Effector memory CD8-positive, alpha-beta T cell (primary cell): ENCODE data around the gene EPHA8.

Source experiments
- ATAC-seq: fragments of 150-1000 bp; cut with Tn5 transposase; replicated peaks from 2 replicates; pipeline ENCODE4 v1.10.0; 2021; ENCODE audit warnings: mild to moderate bottlenecking, moderate library complexity
- DNase-seq, 3 experiments: peaks; one replicate each; pipeline ENCODE4 v3.0.0; 2021
- H3K27ac Mint-ChIP-seq, 2 donors: one replicate each; pipeline ENCODE4 v1.8.0; 2022; ENCODE audit warnings: mild to moderate bottlenecking in 2 of 2, mixed read lengths in 2 of 2, moderate library complexity in 2 of 2
- H3K27me3 Mint-ChIP-seq, 2 donors: one replicate each; pipeline ENCODE4 v1.8.0; 2022; ENCODE audit warnings: mixed read lengths in 2 of 2
- H3K36me3 Mint-ChIP-seq: one replicate; pipeline ENCODE4 v1.8.0; 2022; ENCODE audit warnings: mild to moderate bottlenecking, moderate library complexity, mixed read lengths; ENCODE audit not compliant: insufficient read depth
- H3K4me1 Mint-ChIP-seq, 2 donors: one replicate each; pipeline ENCODE4 v1.8.0; 2022; ENCODE audit warnings: low read depth in 2 of 2, mixed read lengths in 2 of 2
- H3K4me3 Mint-ChIP-seq, 2 donors: one replicate each; pipeline ENCODE4 v1.8.0; 2022; ENCODE audit warnings: mild to moderate bottlenecking in 2 of 2, mixed read lengths in 2 of 2, moderate library complexity in 2 of 2
- H3K9me3 Mint-ChIP-seq, 2 donors: one replicate each; pipeline ENCODE4 v1.8.0; 2022; ENCODE audit warnings: mixed read lengths in 2 of 2

Gene EPHA8

DNA sequence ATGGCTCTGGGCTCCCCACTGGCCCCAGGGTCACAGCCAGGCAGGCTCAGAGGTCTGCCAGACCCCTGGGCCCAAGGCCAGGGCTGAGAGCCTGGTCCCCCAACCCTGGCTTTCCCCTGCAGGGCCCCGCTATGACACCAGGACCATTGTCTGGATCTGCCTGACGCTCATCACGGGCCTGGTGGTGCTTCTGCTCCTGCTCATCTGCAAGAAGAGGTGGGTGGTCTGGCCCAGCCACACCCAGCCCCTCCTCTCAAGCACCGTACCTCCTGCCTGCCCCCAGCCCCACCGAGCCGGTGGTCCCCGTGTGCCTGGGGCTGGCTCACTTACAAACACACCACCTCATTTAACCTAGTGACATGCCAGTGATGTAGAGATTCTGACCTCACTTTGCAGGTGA lies 31.8 kb downstream of the EPHA8 start:
- no peaks in the 10 kb centered on the region for H3K4me1 Mint-ChIP-seq
- no peak overlapping the region for H3K27ac Mint-ChIP-seq
- no peaks in the 10 kb centered on the region for H3K36me3 Mint-ChIP-seq
- no peaks in the 10 kb centered on the region for H3K9me3 Mint-ChIP-seq
- DNase-seq (no peak), ATAC-seq (no peak)
- H3K27me3 Mint-ChIP-seq = peaks cover 44 to 86% of the 10 kb centered on the region in 2 donors
- no peak overlapping the region for H3K4me3 Mint-ChIP-seq

DNA sequence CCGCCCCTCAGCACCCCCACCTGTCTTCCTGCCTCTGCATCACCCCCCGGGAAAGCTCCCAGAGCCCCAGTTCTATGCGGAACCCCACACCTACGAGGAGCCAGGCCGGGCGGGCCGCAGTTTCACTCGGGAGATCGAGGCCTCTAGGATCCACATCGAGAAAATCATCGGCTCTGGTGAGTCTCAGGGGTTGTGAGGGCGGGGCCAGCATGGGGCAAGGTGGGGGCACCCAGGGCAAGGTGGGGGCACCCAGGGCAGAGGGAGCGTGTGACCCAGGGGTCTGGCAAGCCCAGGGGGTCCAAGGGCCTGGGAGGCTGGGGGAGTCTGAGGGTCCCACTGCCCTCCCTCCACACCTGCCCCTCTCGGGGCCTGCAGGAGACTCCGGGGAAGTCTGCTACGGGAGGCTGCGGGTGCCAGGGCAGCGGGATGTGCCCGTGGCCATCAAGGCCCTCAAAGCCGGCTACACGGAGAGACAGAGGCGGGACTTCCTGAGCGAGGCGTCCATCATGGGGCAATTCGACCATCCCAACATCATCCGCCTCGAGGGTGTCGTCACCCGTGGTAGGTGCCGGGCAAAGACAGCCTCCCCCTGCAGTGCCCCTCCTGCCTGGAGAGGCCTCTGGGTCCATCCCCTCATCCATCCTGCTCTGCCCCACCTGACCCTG lies 34.1 kb downstream of the EPHA8 start:
- DNase-seq = no peak
- ATAC-seq = no peak

DNA sequence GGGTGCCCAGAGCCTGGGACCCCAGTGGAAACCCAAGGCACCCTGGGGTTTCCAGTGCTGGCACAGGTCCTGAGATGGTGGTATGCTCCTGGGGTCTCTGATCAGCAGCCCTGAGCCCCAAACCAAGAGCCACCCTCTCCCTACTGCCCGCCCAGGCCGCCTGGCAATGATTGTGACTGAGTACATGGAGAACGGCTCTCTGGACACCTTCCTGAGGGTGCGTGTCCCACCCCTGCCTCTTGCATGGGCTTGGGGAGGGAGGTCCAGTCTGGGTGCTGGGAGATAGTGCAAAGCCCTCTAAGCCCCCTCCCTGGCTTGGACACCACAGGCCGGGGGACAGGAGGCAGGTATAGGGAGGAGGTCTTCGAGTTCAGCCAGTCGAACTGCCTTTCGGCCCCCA lies 34.7 kb downstream of the EPHA8 start:
- peaks cover 21 to 80% of the 10 kb centered on the region in 2 donors for H3K27me3 Mint-ChIP-seq
- no peak overlapping the region for H3K4me3 Mint-ChIP-seq
- DNase-seq (no peak), ATAC-seq (no peak)
- H3K36me3 Mint-ChIP-seq = no peaks in the 10 kb centered on the region
- no peak overlapping the region for H3K27ac Mint-ChIP-seq
- no peaks in the 10 kb centered on the region for H3K4me1 Mint-ChIP-seq
- no peaks in the 10 kb centered on the region for H3K9me3 Mint-ChIP-seq

More for the DNA sequence above, 34.1 kb downstream of the EPHA8 start:
- Mint-ChIP-seq H3K27ac (no peak overlapping the region), H3K36me3 (no peaks in the 10 kb centered on the region), H3K9me3 (no peaks in the 10 kb centered on the region), H3K4me3 (no peak overlapping the region), H3K4me1 (no peaks in the 10 kb centered on the region), H3K27me3 (peaks cover 24 to 80% of the 10 kb centered on the region in 2 donors)

DNA sequence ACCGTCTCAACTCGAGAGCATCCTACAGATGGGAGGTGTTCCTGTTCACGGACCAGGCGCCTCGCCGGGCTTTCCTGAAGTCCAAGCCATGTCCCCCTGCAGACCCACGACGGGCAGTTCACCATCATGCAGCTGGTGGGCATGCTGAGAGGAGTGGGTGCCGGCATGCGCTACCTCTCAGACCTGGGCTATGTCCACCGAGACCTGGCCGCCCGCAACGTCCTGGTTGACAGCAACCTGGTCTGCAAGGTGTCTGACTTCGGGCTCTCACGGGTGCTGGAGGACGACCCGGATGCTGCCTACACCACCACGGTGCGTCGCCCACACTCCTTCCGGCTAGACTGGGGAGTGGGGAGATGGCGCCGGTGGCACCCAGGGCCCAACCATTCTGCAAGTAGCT lies 35.4 kb downstream of the EPHA8 start:
- H3K27me3 Mint-ChIP-seq = peaks cover 23 to 84% of the 10 kb centered on the region in 2 donors
- ATAC-seq (no peak), DNase-seq (no peak)
- no peak overlapping the region for H3K27ac Mint-ChIP-seq
- no peak overlapping the region for H3K4me3 Mint-ChIP-seq
- H3K9me3 Mint-ChIP-seq = no peaks in the 10 kb centered on the region
- no peaks in the 10 kb centered on the region for H3K36me3 Mint-ChIP-seq
- no peaks in the 10 kb centered on the region for H3K4me1 Mint-ChIP-seq

DNA sequence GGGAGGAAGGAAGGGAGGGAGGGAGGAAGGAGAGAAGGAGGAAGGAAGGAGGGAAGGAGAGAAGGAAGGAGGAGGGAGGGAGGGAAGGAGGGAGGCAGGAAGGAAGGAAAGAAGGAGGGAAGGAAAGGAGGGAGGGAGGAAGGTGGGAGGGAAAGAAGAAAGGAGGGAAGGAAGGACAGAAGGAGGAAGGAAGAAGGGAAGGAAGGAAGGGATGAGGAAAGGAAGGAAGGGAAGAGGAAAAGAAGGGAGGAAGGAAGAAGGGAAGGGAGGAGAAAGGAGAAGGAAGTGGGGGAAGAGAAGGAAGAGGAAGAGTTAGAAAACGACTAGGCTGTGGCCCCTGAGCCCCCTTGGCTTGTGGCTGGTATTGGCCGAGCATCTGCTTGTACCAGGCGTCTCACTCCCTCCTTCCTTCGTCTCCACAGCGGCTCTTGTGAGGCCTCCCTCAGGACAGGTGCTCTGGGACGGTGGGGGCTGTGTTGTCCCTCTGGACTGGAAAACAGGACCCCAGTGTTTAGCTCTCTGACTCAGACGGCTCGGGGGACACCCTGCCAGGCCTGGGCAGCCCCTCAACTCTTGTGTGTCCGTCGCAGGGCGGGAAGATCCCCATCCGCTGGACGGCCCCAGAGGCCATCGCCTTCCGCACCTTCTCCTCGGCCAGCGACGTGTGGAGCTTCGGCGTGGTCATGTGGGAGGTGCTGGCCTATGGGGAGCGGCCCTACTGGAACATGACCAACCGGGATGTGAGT lies 37.0 kb downstream of the EPHA8 start:
- Mint-ChIP-seq H3K36me3 (no peaks in the 10 kb centered on the region), H3K4me3 (no peak overlapping the region), H3K27me3 (peaks cover 37 to 86% of the 10 kb centered on the region in 2 donors), H3K27ac (no peak overlapping the region), H3K4me1 (no peaks in the 10 kb centered on the region), H3K9me3 (no peaks in the 10 kb centered on the region)
- ATAC-seq (no peak), DNase-seq (no peak)

DNA sequence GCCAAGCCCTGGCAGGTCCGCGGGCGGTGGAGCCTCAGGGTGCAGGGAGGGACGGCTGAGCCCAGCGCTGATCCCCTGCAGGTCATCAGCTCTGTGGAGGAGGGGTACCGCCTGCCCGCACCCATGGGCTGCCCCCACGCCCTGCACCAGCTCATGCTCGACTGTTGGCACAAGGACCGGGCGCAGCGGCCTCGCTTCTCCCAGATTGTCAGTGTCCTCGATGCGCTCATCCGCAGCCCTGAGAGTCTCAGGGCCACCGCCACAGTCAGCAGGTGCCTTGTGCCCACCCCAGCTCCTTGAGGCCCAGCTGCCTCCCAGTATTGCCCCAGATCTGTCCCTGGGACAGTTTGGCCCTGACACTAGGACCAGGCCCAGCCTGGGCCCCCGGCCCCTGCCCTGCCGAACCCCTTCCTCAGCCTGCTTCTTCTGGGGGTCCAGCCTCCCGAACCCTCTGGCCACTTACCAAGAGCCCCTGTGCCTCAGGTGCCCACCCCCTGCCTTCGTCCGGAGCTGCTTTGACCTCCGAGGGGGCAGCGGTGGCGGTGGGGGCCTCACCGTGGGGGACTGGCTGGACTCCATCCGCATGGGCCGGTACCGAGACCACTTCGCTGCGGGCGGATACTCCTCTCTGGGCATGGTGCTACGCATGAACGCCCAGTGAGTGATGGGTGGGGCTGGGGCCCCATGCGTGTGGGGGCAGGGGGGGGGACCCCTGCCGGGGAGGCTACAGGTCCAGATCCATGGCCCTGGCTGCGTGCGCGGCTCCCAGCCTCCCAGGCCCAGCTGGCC lies 37.7 kb downstream of the EPHA8 start:
- peaks cover 37 to 84% of the 10 kb centered on the region in 2 donors for H3K27me3 Mint-ChIP-seq
- no peaks in the 10 kb centered on the region for H3K36me3 Mint-ChIP-seq
- H3K4me3 Mint-ChIP-seq = no peak overlapping the region
- ATAC-seq (no peak), DNase-seq (no peak)
- no peaks in the 10 kb centered on the region for H3K4me1 Mint-ChIP-seq
- H3K9me3 Mint-ChIP-seq = no peaks in the 10 kb centered on the region
- no peak overlapping the region for H3K27ac Mint-ChIP-seq

DNA sequence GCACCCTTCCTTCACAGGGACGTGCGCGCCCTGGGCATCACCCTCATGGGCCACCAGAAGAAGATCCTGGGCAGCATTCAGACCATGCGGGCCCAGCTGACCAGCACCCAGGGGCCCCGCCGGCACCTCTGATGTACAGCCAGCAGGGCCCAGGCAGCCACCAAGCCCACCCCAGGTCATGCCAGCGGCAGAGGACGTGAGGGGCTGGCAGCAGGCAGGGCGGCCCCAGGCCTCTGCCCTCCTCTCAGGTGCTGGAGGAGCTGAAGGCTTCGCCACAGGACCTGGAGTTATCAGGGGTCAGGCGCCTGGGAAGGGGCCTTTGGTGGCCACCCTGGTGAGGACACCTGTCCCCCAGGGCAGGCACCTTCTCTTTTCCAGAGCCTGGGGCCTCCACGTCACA lies 38.3 kb downstream of the EPHA8 start:
- Mint-ChIP-seq H3K27ac (no peak overlapping the region), H3K4me1 (no peaks in the 10 kb centered on the region), H3K9me3 (no peaks in the 10 kb centered on the region), H3K36me3 (no peaks in the 10 kb centered on the region), H3K27me3 (peaks cover 37 to 83% of the 10 kb centered on the region in 2 donors), H3K4me3 (no peak overlapping the region)
- no peak for ATAC-seq
- DNase-seq = no peak

DNA sequence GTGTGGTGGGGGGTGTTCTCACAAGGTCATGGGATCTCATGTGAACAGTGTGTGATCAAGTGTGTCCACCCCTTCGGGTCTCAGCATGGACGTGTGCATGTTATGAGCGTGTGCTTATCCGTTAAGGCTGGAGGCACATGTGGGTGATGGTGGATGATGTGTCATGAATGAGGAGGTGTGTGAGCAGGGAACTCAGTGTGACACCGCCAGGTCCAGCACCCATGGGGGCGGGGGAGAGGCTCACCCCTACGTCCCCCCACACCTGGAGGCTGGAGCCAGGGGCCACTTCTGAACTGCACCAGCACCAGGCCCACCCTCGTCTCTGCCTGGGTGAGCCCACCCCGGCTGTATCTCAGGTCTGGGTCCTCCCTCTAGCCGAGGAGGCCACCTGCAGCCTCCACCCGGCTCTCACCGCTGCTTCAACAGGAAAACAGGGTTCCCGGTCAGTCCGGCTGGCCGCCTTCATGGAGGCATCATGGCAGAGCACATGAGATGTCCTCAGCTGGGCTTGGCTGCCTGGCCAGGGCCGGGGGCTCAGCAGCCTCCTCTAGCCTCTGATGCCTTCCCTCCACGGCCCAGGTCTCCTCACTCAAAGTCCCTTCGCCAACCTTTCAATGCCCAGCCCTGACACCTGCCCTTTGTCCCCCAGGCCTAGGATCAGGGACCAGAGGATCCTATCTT lies 38.9 kb downstream of the EPHA8 start:
- Mint-ChIP-seq H3K4me1 (no peaks in the 10 kb centered on the region), H3K27me3 (peaks cover 33 to 79% of the 10 kb centered on the region in 2 donors)

DNA sequence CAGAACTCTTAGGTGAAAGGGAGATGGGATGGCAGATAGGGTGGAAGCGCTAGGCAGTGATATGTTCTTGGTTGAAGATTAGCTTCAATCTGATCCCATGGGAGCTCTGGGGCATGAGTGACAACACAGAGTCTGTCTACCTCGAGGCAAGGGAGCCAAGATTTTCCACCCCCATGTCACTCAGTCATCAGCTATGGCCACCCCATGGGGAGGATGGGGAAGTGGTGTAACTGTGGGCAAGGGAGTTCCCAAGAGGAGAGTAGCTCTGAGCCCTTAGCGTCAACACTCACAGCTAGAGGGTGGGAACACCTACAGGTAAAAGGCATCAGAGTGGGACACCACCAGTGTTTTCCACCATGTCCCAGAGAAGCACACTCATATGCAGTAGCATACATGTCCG lies 42.9 kb downstream of the EPHA8 start:
- no peaks in the 10 kb centered on the region for H3K36me3 Mint-ChIP-seq
- no peak for DNase-seq
- no peaks in the 10 kb centered on the region for H3K9me3 Mint-ChIP-seq
- H3K27me3 Mint-ChIP-seq = peaks cover 57 to 87% of the 10 kb centered on the region in 2 donors
- ATAC-seq = no peak
- H3K27ac Mint-ChIP-seq = no peak overlapping the region
- no peak overlapping the region for H3K4me3 Mint-ChIP-seq
- no peaks in the 10 kb centered on the region for H3K4me1 Mint-ChIP-seq

More for the DNA sequence above, 38.9 kb downstream of the EPHA8 start:
- DNase-seq (no peak), ATAC-seq (no peak)
- H3K4me3 Mint-ChIP-seq = no peak overlapping the region
- H3K9me3 Mint-ChIP-seq = no peaks in the 10 kb centered on the region
- H3K36me3 Mint-ChIP-seq = no peaks in the 10 kb centered on the region
- no peak overlapping the region for H3K27ac Mint-ChIP-seq

DNA sequence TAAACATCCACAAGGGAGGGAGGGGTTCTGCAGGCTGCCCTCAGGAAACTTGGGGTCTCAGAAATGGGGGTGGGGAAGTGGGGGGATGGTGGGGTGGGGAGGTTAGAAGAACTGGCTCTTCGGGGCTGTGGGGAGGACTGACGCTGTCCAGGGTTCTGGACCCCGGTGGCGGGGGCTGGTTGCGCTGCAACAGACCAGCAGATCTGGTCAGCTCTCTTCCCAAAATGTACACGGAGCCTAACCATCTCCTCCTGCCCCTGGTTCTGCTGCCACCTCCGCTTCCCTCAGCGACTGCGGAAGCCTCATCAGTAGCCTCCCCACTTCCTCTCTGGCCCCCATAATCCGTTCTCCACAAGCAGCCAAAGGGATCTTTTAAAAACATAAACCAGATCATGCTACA lies 43.9 kb downstream of the EPHA8 start:
- no peaks in the 10 kb centered on the region for H3K4me1 Mint-ChIP-seq
- ATAC-seq (no peak), DNase-seq (no peak)
- H3K36me3 Mint-ChIP-seq = no peaks in the 10 kb centered on the region
- H3K4me3 Mint-ChIP-seq = no peak overlapping the region
- H3K9me3 Mint-ChIP-seq = no peaks in the 10 kb centered on the region
- no peak overlapping the region for H3K27ac Mint-ChIP-seq
- peaks cover 66 to 91% of the 10 kb centered on the region in 2 donors for H3K27me3 Mint-ChIP-seq

DNA sequence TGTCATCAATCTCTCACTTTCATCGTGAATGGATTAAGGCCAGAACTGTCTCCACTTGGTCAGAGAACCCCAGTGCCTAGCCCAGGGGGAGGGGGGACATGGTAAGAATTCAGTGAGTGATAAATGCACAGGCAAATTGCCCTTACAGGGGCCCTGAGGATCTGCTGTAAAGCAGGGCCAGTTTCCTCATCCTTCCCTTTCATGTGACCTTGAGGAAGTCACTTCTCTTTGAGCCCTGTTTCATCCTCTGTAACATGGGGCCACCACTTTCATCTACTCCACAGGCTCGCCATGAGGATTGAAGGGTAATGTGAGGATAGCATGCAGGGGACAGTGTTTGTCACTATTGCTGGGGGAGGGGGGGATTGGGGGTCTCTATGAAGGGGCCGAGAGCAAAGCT lies 45.1 kb downstream of the EPHA8 start:
- no peak overlapping the region for H3K27ac Mint-ChIP-seq
- H3K4me3 Mint-ChIP-seq = no peak overlapping the region
- peaks cover 64 to 87% of the 10 kb centered on the region in 2 donors for H3K27me3 Mint-ChIP-seq
- DNase-seq = no peak
- no peaks in the 10 kb centered on the region for H3K36me3 Mint-ChIP-seq
- H3K4me1 Mint-ChIP-seq = no peaks in the 10 kb centered on the region
- H3K9me3 Mint-ChIP-seq = no peaks in the 10 kb centered on the region
- ATAC-seq = no peak

DNA sequence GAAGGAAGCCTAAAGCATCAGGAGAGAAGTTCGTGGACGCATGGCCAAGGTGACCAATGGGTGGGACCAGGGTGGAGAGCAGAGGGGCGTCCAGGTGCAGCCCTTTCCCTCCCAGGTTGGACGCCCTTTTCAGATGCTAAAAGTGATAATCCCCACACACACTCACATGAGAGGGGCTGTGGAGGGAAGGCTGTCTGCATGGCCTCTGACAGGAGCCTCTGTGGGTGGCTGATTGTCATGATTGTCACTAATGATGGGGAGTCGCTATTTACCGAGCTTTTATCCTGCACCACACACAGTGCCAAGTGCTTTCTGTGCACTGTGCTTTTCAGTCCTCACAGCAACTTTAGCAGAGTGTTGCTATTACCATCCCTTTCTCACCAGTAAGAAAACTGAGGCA lies 46.0 kb downstream of the EPHA8 start:
- Mint-ChIP-seq H3K27me3 (peaks cover 57 to 87% of the 10 kb centered on the region in 2 donors), H3K9me3 (no peaks in the 10 kb centered on the region), H3K4me1 (no peaks in the 10 kb centered on the region), H3K4me3 (no peak overlapping the region), H3K27ac (no peak overlapping the region), H3K36me3 (no peaks in the 10 kb centered on the region)
- no peak for ATAC-seq
- DNase-seq = no peak

DNA sequence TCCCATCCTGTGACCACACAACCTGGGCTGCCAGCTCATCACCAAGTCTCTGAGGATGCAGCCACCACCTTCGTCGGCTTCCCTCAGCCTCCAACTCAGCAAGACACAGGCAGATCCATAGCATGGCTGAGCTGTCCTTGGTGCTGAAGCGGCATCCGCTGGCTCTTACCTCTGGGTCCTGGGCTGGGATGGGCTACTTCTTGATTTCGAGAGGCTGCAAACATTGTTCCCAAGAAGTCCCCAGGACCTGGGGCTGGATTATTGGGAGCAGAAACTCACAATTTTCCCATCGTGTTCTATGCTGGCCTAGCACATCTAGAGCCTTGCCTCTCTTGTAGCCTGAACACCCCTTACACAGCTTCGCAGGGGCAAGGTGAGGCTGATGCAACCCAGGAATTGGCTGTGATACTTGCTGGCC lies 48.2 kb downstream of the EPHA8 start:
- H3K27me3 Mint-ChIP-seq = peaks cover 54 to 90% of the 10 kb centered on the region in 2 donors

More for the DNA sequence above, 48.2 kb downstream of the EPHA8 start:
- no peaks in the 10 kb centered on the region for H3K36me3 Mint-ChIP-seq
- no peak for ATAC-seq
- H3K27ac Mint-ChIP-seq = no peak overlapping the region
- no peak for DNase-seq
- no peak overlapping the region for H3K4me3 Mint-ChIP-seq
- H3K4me1 Mint-ChIP-seq = no peaks in the 10 kb centered on the region
- H3K9me3 Mint-ChIP-seq = no peaks in the 10 kb centered on the region
